Loucy (cell line): ENCODE measurements around the gene PIK3R1.

Experiments
- H2AFZ ChIP-seq: fragments of 200-600 bp; sonication (generic); 2 replicates; pipeline ENCODE4 v1.6.0; 2016; ENCODE audit warnings: antibody characterized with exemption, mild to moderate bottlenecking, low read length, moderate library complexity
- H3F3A ChIP-seq: fragments of 200-600 bp; 2 replicates; pipeline ENCODE4 v1.6.0; 2016; ENCODE audit warnings: antibody characterized with exemption, low read depth, mild to moderate bottlenecking
- H3K27me3 ChIP-seq: fragments of 200-600 bp; sonication (generic); 2 replicates; pipeline ENCODE4 v1.6.1; 2014; ENCODE audit warnings: low read length, mild to moderate bottlenecking; ENCODE audit not compliant: insufficient read depth, poor library complexity, severe bottlenecking
- H3K36me3 ChIP-seq: fragments of 200-600 bp; sonication (generic); 2 replicates; pipeline ENCODE4 v1.6.1; 2016; ENCODE audit warnings: low read length; ENCODE audit not compliant: insufficient read depth
- H3K4me1 ChIP-seq: fragments of 200-600 bp; sonication (generic); 2 replicates; pipeline ENCODE4 v1.5.1; 2014; ENCODE audit warnings: low read length, mild to moderate bottlenecking; ENCODE audit not compliant: insufficient read depth, poor library complexity, severe bottlenecking
- H3K4me2 ChIP-seq: fragments of 200-600 bp; sonication (generic); 2 replicates; pipeline ENCODE4 v1.6.0; 2014; ENCODE audit warnings: antibody characterized with exemption, low read length, low read depth, mild to moderate bottlenecking; ENCODE audit not compliant: poor library complexity, severe bottlenecking
- H3K4me3 ChIP-seq: fragments of 200-600 bp; sonication (generic); 2 replicates; pipeline ENCODE4 v1.5.1; 2014; ENCODE audit warnings: low read length, mild to moderate bottlenecking, mixed read lengths; ENCODE audit not compliant: poor library complexity, severe bottlenecking
- H3K79me2 ChIP-seq: fragments of 200-600 bp; sonication (generic); 2 replicates; pipeline ENCODE4 v1.6.1; 2014; ENCODE audit warnings: low read length; ENCODE audit not compliant: insufficient read depth
- H3K9ac ChIP-seq: fragments of 200-600 bp; sonication (generic); 2 replicates; pipeline ENCODE4 v1.6.0; 2014; ENCODE audit warnings: mild to moderate bottlenecking, low read depth, low read length, moderate library complexity; ENCODE audit not compliant: poor library complexity, severe bottlenecking
- H3K9me2 ChIP-seq: fragments of 200-600 bp; sonication (generic); replicated peaks from 2 replicates; pipeline ENCODE4 v1.6.1; 2016; ENCODE audit warnings: low read depth, low read length, mixed read lengths
- H3K9me3 ChIP-seq: fragments of 200-600 bp; sonication (generic); 2 replicates; pipeline ENCODE4 v1.6.1; 2014; ENCODE audit warnings: mild to moderate bottlenecking, antibody characterized with exemption, low read length, low read depth; ENCODE audit not compliant: insufficient read depth
- H4K20me1 ChIP-seq: fragments of 200-600 bp; sonication (generic); 2 replicates; pipeline ENCODE4 v1.6.0; 2014; ENCODE audit warnings: antibody characterized with exemption, low read length, mild to moderate bottlenecking; ENCODE audit not compliant: insufficient read depth, poor library complexity, severe bottlenecking
- EZH2phosphoT487 ChIP-seq: fragments of 200-600 bp; IDR thresholded peaks from 2 replicates; pipeline ENCODE4 v1.6.1; 2018; ENCODE audit warnings: antibody characterized with exemption, mild to moderate bottlenecking, moderate library complexity, borderline replicate concordance
- TF ChIP-seq, protein P1 (sequence below): fragments of 200-600 bp; sonication (generic); conservative IDR thresholded peaks from 2 replicates; pipeline ENCODE4 v1.5.1; 2014; ENCODE audit warnings: mild to moderate bottlenecking, antibody characterized with exemption, low read length

Gene PIK3R1

DNA sequence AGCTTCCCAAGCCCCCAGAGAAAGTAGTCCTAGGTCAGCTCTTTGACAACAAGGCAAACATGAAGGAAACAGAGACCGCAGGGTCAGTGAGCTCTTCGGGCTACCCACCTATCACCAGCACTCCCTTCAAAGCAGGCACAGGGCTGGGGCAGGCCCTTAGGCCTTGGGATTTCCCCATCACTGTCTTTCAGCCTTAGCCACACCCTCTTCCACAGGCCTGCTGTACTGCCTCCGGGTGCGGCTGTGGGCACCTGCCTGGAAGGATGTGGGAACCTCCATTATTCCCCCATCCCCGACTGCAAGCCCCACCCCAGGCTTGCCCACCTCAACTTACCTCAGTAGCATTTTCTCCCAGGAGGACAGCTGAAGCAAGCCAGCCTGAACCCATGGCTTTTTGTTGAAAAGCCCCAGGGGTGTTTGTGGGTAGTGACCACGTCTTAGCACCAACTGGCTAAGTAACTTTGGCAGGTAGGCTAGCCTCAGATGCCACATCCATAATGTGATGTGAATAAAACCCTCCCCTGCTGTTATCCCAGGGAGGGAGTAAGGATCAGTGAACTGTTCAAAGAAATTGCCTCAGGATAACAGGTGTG, 100.2 kb downstream of the PIK3R1 start:
- Histone ChIP-seq H3K27me3 (no peaks in the 10 kb centered on the region), H3K36me3 (no peaks in the 10 kb centered on the region), H3F3A (no peaks in the 10 kb centered on the region)

DNA sequence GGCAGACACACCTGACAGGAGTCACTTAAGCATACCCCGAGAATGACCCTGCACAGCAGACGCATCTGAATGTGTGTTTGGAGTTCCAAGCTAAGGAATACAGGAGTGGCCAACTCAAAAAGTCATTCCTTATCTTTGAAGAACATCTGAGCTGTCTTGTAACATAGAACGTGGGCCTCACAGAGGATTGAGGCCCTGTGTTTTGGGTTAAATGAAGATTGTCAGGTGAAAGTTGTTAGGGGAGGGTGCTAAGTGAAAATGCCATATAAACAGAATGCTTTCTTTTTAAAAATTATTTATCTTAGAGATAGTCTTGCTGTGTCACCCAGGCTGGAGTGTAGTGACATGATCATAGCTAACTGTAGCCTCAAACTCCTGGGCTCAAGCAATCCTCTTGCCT, 100.9 kb downstream of the PIK3R1 start:
- no peaks in the 10 kb centered on the region for H3F3A ChIP-seq
- H4K20me1 ChIP-seq, result no peaks in the 10 kb centered on the region
- no peak for TF ChIP-seq EZH2phosphoT487
- TF ChIP-seq, protein P1, sequence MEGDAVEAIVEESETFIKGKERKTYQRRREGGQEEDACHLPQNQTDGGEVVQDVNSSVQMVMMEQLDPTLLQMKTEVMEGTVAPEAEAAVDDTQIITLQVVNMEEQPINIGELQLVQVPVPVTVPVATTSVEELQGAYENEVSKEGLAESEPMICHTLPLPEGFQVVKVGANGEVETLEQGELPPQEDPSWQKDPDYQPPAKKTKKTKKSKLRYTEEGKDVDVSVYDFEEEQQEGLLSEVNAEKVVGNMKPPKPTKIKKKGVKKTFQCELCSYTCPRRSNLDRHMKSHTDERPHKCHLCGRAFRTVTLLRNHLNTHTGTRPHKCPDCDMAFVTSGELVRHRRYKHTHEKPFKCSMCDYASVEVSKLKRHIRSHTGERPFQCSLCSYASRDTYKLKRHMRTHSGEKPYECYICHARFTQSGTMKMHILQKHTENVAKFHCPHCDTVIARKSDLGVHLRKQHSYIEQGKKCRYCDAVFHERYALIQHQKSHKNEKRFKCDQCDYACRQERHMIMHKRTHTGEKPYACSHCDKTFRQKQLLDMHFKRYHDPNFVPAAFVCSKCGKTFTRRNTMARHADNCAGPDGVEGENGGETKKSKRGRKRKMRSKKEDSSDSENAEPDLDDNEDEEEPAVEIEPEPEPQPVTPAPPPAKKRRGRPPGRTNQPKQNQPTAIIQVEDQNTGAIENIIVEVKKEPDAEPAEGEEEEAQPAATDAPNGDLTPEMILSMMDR, result no peak
- no peak overlapping the region for H3K4me3 ChIP-seq
- no peaks in the 10 kb centered on the region for H3K79me2 ChIP-seq
- H3K27me3 ChIP-seq, result no peaks in the 10 kb centered on the region
- H3K4me1 ChIP-seq, result peaks cover 16% of the 10 kb centered on the region
- no peaks in the 10 kb centered on the region for H3K9me3 ChIP-seq
- H2AFZ ChIP-seq, result no peak overlapping the region
- no peaks in the 10 kb centered on the region for H3K9me2 ChIP-seq
- no peaks in the 10 kb centered on the region for H3K36me3 ChIP-seq
- no peak overlapping the region for H3K9ac ChIP-seq
- peak overlapping the region; percentile 6 for H3K4me2 ChIP-seq

More for the DNA sequence above, 100.2 kb downstream of the PIK3R1 start:
- H4K20me1 ChIP-seq, result no peaks in the 10 kb centered on the region
- H2AFZ ChIP-seq, result no peak overlapping the region
- TF ChIP-seq, protein P1, result no peak
- no peak for TF ChIP-seq EZH2phosphoT487
- no peaks in the 10 kb centered on the region for H3K9me3 ChIP-seq
- no peaks in the 10 kb centered on the region for H3K79me2 ChIP-seq
- no peak overlapping the region for H3K4me3 ChIP-seq
- H3K4me2 ChIP-seq, result peak overlapping the region; percentile 6
- H3K9me2 ChIP-seq, result no peaks in the 10 kb centered on the region
- no peak overlapping the region for H3K9ac ChIP-seq
- H3K4me1 ChIP-seq, result peaks cover 16% of the 10 kb centered on the region

DNA sequence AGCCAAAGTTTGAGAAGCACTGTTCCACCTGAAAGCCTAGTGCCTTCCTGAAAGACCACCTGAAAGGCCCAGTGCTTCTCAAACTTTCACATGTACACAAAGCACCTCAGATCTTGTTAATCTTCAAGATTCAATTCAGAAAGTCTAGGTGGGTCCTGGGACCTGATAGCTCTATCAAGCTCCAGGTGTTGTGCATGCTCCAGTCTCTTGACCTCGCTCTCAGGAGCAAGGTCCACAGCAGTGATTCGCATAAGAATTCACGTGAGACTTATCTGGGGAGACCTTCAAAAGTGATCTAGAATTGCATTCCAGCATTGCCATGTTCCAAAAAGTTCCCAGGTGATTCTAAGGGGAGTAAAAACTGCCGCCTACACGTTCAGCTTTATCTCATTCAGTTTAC, 102.1 kb downstream of the PIK3R1 start:
- Histone ChIP-seq H3K4me1 (peaks cover 16% of the 10 kb centered on the region), H4K20me1 (no peaks in the 10 kb centered on the region), H3K9me2 (no peaks in the 10 kb centered on the region), H3F3A (no peaks in the 10 kb centered on the region), H3K27me3 (no peaks in the 10 kb centered on the region), H3K4me2 (no peak overlapping the region), H3K36me3 (no peaks in the 10 kb centered on the region), H2AFZ (no peak overlapping the region), H3K4me3 (no peak overlapping the region), H3K9ac (no peak overlapping the region), H3K79me2 (no peaks in the 10 kb centered on the region), H3K9me3 (no peaks in the 10 kb centered on the region)
- TF ChIP-seq, protein P1, result no peak
- TF ChIP-seq EZH2phosphoT487, result no peak
